HepG2 (cell line): ENCODE measurements around the gene MYO3B. TPM values are rescaled to one million over a fixed set of nuclear protein-coding genes. Genes with fewer than 3 reads are reported as not detected.
"Not testable (repeated sequence)": the region's sequence is repeated elsewhere in the genome, so short reads cannot be mapped to it uniquely, and the experiment has no call there.

Experiments
- ATAC-seq: fragments of 200-7000 bp; cut with Tn5 transposase; 3 replicates; pipeline ENCODE4 v1.9.1; 2020; ENCODE audit warnings: mild to moderate bottlenecking, moderate library complexity
- BruUV-seq: library from RNA; stranded (reverse); fragments of 400-500 nt; replicated peaks from 2 replicates; lab custom pipeline; 2021; lab: Mats Ljungman, UMichigan
- CTCF ChIA-PET: fragments of 300-600 bp; formaldehyde crosslinking; extraction: SDS; loops from one replicate; lab custom pipeline; 2021; ENCODE audit warnings: low total read pairs, inconsistent platforms, low intra/inter-chr PET ratio; lab: Yijun Ruan, JAX
- POLR2A ChIA-PET: fragments of 350-600 bp; sonication (Branson Sonifier 250); formaldehyde crosslinking; loops from one replicate; lab custom pipeline; 2020; ENCODE audit warnings: antibody characterized with exemption, inconsistent platforms; lab: Yijun Ruan, JAX
- DNase-seq: peaks from one replicate; pipeline ENCODE4 v3.0.0-alpha.2; 2015; ENCODE audit warnings: low spot score
- FAIRE-seq: peaks from 3 replicates; lab custom pipeline; 2011; peaks lifted over from hg19 to GRCh38; lab: Jason Lieb, UNC
- H2AFZ ChIP-seq: one replicate; pipeline ENCODE4 v1.6.1; 2011; ENCODE audit warnings: low read length, inconsistent platforms
- H3K27ac ChIP-seq: fragments of 300-600 bp; 3 replicates; pipeline ENCODE4 v1.8.0; 2011; ENCODE audit warnings: mixed run types, mild to moderate bottlenecking, mixed read lengths, low read length, inconsistent platforms; ENCODE audit not compliant: insufficient read depth; ENCODE audit errors: extremely low read length
- H3K27me3 ChIP-seq, 2 experiments: fragments of 200-600 bp in 1 of 2; 2 replicates in 1 of 2; 3 replicates in 1 of 2; pipeline versions ENCODE4 v1.6.0 to v1.8.0; 2011; ENCODE audit warnings: low read length in 2 of 2, mild to moderate bottlenecking in 2 of 2, moderate library complexity in 2 of 2, inconsistent platforms in 1 of 2; ENCODE audit not compliant: insufficient read depth in 2 of 2, control insufficient read depth in 1 of 2
- H3K36me3 ChIP-seq, 2 experiments: fragments of 200-600 bp in 1 of 2; replicated peaks in 1 of 2; 2 replicates in 1 of 2; 3 replicates in 1 of 2; pipeline versions ENCODE4 v1.5.1 to v1.8.0; 2011; ENCODE audit warnings: low read length in 2 of 2, inconsistent platforms in 1 of 2; ENCODE audit not compliant: insufficient read depth in 2 of 2, control insufficient read depth in 1 of 2
- H3K4me1 ChIP-seq: 2 replicates; pipeline ENCODE4 v1.5.1; 2012; ENCODE audit warnings: low read length, inconsistent platforms; ENCODE audit not compliant: insufficient read depth
- H3K4me2 ChIP-seq: 2 replicates; pipeline ENCODE4 v1.6.0; 2011; ENCODE audit warnings: low read depth, low read length, inconsistent platforms
- H3K4me3 ChIP-seq, 3 experiments: fragments of 200-600 bp in 1 of 3; sonication (generic), shearing (Covaris generic) in 1 of 3; replicated peaks in 1 of 3; 2 replicates each; pipeline ENCODE4 v1.5.1; 2011 to 2016; ENCODE audit warnings: low read length in 3 of 3, inconsistent platforms in 2 of 3, low read depth in 2 of 3, mild to moderate bottlenecking in 2 of 3, control low read depth in 1 of 3, mixed read lengths in 1 of 3; ENCODE audit not compliant: insufficient read depth in 1 of 3
- H3K79me2 ChIP-seq: one replicate; pipeline ENCODE4 v1.6.1; 2011; ENCODE audit warnings: low read length, inconsistent platforms; ENCODE audit not compliant: insufficient read depth
- H3K9ac ChIP-seq: 2 replicates; pipeline ENCODE4 v1.6.0; 2011; ENCODE audit warnings: mild to moderate bottlenecking, low read depth, low read length, inconsistent platforms; ENCODE audit not compliant: insufficient read depth
- H3K9me3 ChIP-seq: 2 replicates; pipeline ENCODE4 v1.5.1; 2012; ENCODE audit warnings: mild to moderate bottlenecking, low read length
- H4K20me1 ChIP-seq: 2 replicates; pipeline ENCODE4 v1.6.0; 2011; ENCODE audit warnings: inconsistent platforms, mild to moderate bottlenecking, low read length, moderate library complexity; ENCODE audit not compliant: insufficient read depth
- ARHGAP35 ChIP-seq: sonication (generic); formaldehyde crosslinking; IDR thresholded peaks from 2 replicates; pipeline ENCODE4 v1.9.0; 2022; ENCODE audit warnings: mild to moderate bottlenecking, inconsistent platforms, moderate library complexity, missing genetic modification reagents, borderline replicate concordance
- KAT2B ChIP-seq: fragments of 150-350 bp; IDR thresholded peaks from 2 replicates; pipeline ENCODE4 v1.6.1; 2014; ENCODE audit warnings: low read depth, low read length, borderline replicate concordance
- MAZ ChIP-seq, 2 experiments: sonication (generic) in 1 of 2; formaldehyde crosslinking in 1 of 2; IDR thresholded peaks; 2 replicates each; pipeline versions ENCODE4 v1.5.0 to v1.6.1; 2012 to 2020; ENCODE audit warnings: low read depth in 2 of 2, mild to moderate bottlenecking in 2 of 2, borderline replicate concordance in 1 of 2, improper control_type of control experiment in 1 of 2, low read length in 1 of 2, missing genetic modification reagents in 1 of 2, moderate library complexity in 1 of 2
- PRDM10 ChIP-seq: sonication (generic); formaldehyde crosslinking; IDR thresholded peaks from 2 replicates; pipeline ENCODE4 v1.4.0; 2020; ENCODE audit warnings: low read depth, missing genetic modification reagents
- SNAPC5 ChIP-seq: sonication (generic); formaldehyde crosslinking; IDR thresholded peaks from 2 replicates; pipeline ENCODE4 v1.8.1; 2023; ENCODE audit warnings: mild to moderate bottlenecking, missing genetic modification reagents, borderline replicate concordance
- ZNF567 ChIP-seq: sonication (generic); formaldehyde crosslinking; IDR thresholded peaks from 2 replicates; pipeline ENCODE4 v1.8.1; 2023; ENCODE audit warnings: mild to moderate bottlenecking, missing genetic modification reagents, borderline replicate concordance
- WGBS: methylation state at CpG from one replicate; pipeline ENCODE4 v1.1.6; 2017; ENCODE audit warnings: low lambda C conversion rate; 5-methylcytosine and 5-hydroxymethylcytosine counted together
- in situ Hi-C: cut with HindIII; loops from 2 replicates; pipeline ENCODE4 v1.10.0; 2017; ENCODE audit warnings: low pct_unique_long_range_greater_than_20kb; ENCODE audit not compliant: extremely low pct_ligation_motif_present
- intact Hi-C: fragments of 100-400 bp; cut with micrococcal nuclease; formaldehyde crosslinking; loops from one replicate; pipeline ENCODE4 v1.10.0; 2022; ENCODE audit not compliant: unreplicated experiment
- polyA plus RNA-seq, 8 experiments: library from polyadenylated mRNA; depleted of rRNA in 3 of 8; stranded (reverse) in 7 of 8; unstranded in 1 of 8; fragments of >200 nt; fragmentation: Illumina TruSeq in 4 of 8; extraction: Trizol in 4 of 8; gene quantifications; 2 replicates each; pipeline versions ENCODE4 v1.2.1 to v1.2.3, GENCODE V29; 2011 to 2016; ENCODE audit warnings: low read depth in 4 of 8, missing spikeins in 1 of 8, mixed read lengths in 1 of 8; ENCODE audit not compliant: insufficient read depth in 1 of 8
- total RNA-seq, 5 experiments: library from RNA; depleted of rRNA; stranded (reverse); fragments of >200 nt; fragmentation: Illumina TruSeq; extraction: Trizol; gene quantifications; 2 replicates each; pipeline ENCODE4 v1.2.3, GENCODE V29; 2016; ENCODE audit warnings: low read depth in 1 of 5
- TF ChIP-seq, protein P1 (sequence below): sonication (generic); formaldehyde crosslinking; IDR thresholded peaks from 2 replicates; pipeline ENCODE4 v1.8.1; 2023; ENCODE audit warnings: mild to moderate bottlenecking, moderate library complexity, missing genetic modification reagents
- TF ChIP-seq, protein P2 (sequence below): sonication (generic); formaldehyde crosslinking; IDR thresholded peaks from 2 replicates; pipeline ENCODE4 v1.8.1; 2022; ENCODE audit warnings: low read depth, mild to moderate bottlenecking, missing genetic modification reagents

MYO3B gene
- total and polyA plus RNA-seq, 2 of the 13 experiments (the other 11 are each of a cell fraction or from before 2014, with no cell fraction given), result 0.01 TPM; not detected in 1

- BruUV-seq, in situ Hi-C loops, CTCF ChIA-PET: not testable (repeated sequence)
Observed at GRCh38 chr2:170279615-170280014, 101.7 kb downstream of the MYO3B start.

GRCh38 chr2:170282851-170283250 lies 104.9 kb downstream of the MYO3B start:
- Histone ChIP-seq H3K4me1 (no peaks in the 10 kb centered on the region), H4K20me1 (no peaks in the 10 kb centered on the region), H3K27me3 (no peaks in the 10 kb centered on the region; a peak in 2 of 5 replicates), H3K4me2 (no peak overlapping the region), H3K9me3 (no peaks in the 10 kb centered on the region), H3K27ac (no peak overlapping the region), H3K9ac (no peak overlapping the region), H3K36me3 (no peaks in the 10 kb centered on the region), H3K79me2 (no peaks in the 10 kb centered on the region), H3K4me3 (no peak overlapping the region), H2AFZ (no peak overlapping the region)
- ATAC-seq, result no peak
- BruUV-seq, result no TSS peak
- DNase-seq, result no peak
- CTCF ChIA-PET, result no interaction called here
- in situ Hi-C loops (no loop called here), intact Hi-C loops (no loop called here)
- FAIRE-seq, result no peak
- WGBS, result 0% methylated on average over 3 of the region's 3 CpGs
- POLR2A ChIA-PET, result no interaction called here
- TF ChIP-seq ZNF567 (CRISPR knock-in tag) (no peak), SNAPC5 (CRISPR knock-in tag) (no peak), ARHGAP35 (no peak), PRDM10 (CRISPR knock-in tag) (no peak), MAZ (IDR thresholded peaks at IDR 0.05; ENCODE audit: borderline replicate concordance, low read depth, low read length) (no peak), MAZ (CRISPR knock-in tag; IDR thresholded peaks at IDR 0.05; ENCODE audit: low read depth) (no peak), KAT2B (no peak)
- TF ChIP-seq, protein P1, sequence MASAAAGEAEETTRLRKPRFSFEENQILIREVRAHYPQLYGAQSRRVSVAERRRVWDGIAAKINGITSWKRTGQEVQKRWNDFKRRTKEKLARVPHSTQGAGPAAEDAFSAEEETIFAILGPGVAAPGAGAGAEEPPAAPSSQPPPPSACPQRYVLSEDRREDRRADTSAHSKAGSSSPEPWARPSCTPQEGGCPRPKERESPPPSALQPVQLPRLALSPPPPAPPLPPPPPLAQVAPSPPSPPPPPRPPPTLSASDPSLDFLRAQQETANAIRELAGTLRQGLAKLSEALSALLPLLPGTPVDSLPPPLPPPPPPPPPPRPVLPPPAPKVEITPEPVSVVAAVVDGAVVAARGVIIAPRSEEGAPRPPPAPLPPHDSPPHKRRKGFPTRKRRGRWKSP (CRISPR knock-in tag), result no peak
- TF ChIP-seq, protein P2, sequence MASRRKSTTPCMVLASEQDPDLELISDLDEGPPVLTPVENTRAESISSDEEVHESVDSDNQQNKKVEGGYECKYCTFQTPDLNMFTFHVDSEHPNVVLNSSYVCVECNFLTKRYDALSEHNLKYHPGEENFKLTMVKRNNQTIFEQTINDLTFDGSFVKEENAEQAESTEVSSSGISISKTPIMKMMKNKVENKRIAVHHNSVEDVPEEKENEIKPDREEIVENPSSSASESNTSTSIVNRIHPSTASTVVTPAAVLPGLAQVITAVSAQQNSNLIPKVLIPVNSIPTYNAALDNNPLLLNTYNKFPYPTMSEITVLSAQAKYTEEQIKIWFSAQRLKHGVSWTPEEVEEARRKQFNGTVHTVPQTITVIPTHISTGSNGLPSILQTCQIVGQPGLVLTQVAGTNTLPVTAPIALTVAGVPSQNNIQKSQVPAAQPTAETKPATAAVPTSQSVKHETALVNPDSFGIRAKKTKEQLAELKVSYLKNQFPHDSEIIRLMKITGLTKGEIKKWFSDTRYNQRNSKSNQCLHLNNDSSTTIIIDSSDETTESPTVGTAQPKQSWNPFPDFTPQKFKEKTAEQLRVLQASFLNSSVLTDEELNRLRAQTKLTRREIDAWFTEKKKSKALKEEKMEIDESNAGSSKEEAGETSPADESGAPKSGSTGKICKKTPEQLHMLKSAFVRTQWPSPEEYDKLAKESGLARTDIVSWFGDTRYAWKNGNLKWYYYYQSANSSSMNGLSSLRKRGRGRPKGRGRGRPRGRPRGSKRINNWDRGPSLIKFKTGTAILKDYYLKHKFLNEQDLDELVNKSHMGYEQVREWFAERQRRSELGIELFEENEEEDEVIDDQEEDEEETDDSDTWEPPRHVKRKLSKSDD (CRISPR knock-in tag), result no peak

More at GRCh38 chr2:170279615-170280014, 101.7 kb downstream of the MYO3B start:
- H4K20me1 ChIP-seq, H3K9me3 ChIP-seq, ATAC-seq, POLR2A ChIA-PET, H3K79me2 ChIP-seq, H3K4me2 ChIP-seq, H2AFZ ChIP-seq, DNase-seq, H3K4me1 ChIP-seq, H3K27me3 ChIP-seq, H3K27ac ChIP-seq, H3K4me3 ChIP-seq, FAIRE-seq, H3K36me3 ChIP-seq, H3K9ac ChIP-seq, intact Hi-C loops: not testable (repeated sequence)
- 1% methylated on average over 2 of the region's 2 CpGs for WGBS
